Testis (tissue), 2 donors: ENCODE data around the gene MAGI2.

Experiments used
- CTCF ChIP-seq, 3 experiments: fragments of 450-650 bp in 2 of 3; fragments of 200-600 bp in 1 of 3; sonication (generic) in 1 of 3; IDR thresholded peaks; one replicate each; pipeline ENCODE4 v1.5.1; 2016 to 2019; ENCODE audit warnings: antibody characterized with exemption in 3 of 3, mild to moderate bottlenecking in 2 of 3, moderate library complexity in 1 of 3
- POLR2A ChIP-seq: fragments of 450-650 bp; IDR thresholded peaks from one replicate; pipeline ENCODE4 v1.6.1; 2017; ENCODE audit warnings: antibody characterized with exemption, mild to moderate bottlenecking, moderate library complexity

DNA sequence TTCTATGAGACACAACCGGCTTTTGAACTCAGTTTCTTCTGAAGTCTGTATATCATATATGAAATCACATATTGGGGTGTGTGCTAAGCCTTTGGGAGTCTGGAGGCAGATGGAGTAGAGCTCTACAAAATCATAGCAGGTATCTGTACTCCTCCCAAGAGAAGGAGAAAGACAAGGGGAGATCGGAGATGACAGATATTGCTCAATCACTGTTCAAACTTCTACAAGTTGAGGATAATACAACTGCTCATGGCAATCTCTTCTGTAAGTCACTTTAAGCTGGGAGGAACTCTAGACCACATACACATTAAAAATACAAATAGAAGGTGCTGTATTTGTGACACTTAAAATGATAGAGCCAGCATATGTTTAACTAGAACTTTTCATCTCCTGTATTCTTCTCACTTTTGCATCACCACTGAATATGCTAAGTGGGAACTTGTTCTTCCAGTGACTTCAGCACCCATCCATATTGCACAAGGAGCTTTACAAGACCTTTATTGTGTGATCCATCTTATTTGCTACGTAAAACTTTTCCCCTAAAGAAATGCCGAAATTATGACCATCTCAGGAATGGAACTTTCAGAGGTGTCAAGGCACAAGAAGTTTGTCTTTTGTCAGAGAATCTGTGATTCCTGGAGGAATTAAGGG, 1273.5 kb downstream of the MAGI2 start:
- TF ChIP-seq CTCF (IDR thresholded peaks at IDR 0.05) (no peak), POLR2A (no peak)
